OCI-LY1 (cell line): ENCODE results near the gene MAGI2.

Source experiments
- H2AFZ ChIP-seq: fragments of 200-600 bp; sonication (generic), shearing (Covaris generic); 2 replicates; pipeline ENCODE4 v1.6.0; 2014; ENCODE audit warnings: antibody characterized with exemption, mild to moderate bottlenecking, low read length
- H3F3A ChIP-seq: fragments of 200-600 bp; sonication (generic), shearing (Covaris generic); 2 replicates; pipeline ENCODE4 v1.6.0; 2014; ENCODE audit warnings: mild to moderate bottlenecking, antibody characterized with exemption, low read length, moderate library complexity; ENCODE audit not compliant: insufficient read depth
- H3K27ac ChIP-seq: fragments of 200-600 bp; sonication (generic); 2 replicates; pipeline ENCODE4 v1.5.1; 2014; ENCODE audit warnings: low read length, mixed run types, mild to moderate bottlenecking, low read depth; ENCODE audit not compliant: poor library complexity, severe bottlenecking
- H3K27me3 ChIP-seq: fragments of 200-600 bp; sonication (generic); 2 replicates; pipeline ENCODE4 v1.6.0; 2014; ENCODE audit warnings: antibody characterized with exemption, mild to moderate bottlenecking, low read length, moderate library complexity; ENCODE audit not compliant: insufficient read depth
- H3K36me3 ChIP-seq: fragments of 200-600 bp; sonication (generic); 2 replicates; pipeline ENCODE4 v1.6.1; 2014; ENCODE audit warnings: mild to moderate bottlenecking, antibody characterized with exemption, low read length, moderate library complexity, mixed read lengths; ENCODE audit not compliant: insufficient read depth
- H3K4me1 ChIP-seq: fragments of 200-600 bp; sonication (generic); 2 replicates; pipeline ENCODE4 v1.5.1; 2014; ENCODE audit warnings: mild to moderate bottlenecking, low read length, moderate library complexity; ENCODE audit not compliant: insufficient read depth, severe bottlenecking
- H3K4me2 ChIP-seq: fragments of 200-600 bp; sonication (generic), shearing (Covaris generic); 2 replicates; pipeline ENCODE4 v1.6.1; 2014; ENCODE audit warnings: low read length
- H3K4me3 ChIP-seq: fragments of 200-600 bp; sonication (generic); 2 replicates; pipeline ENCODE4 v1.5.1; 2014; ENCODE audit warnings: low read length, low read depth, mild to moderate bottlenecking, mixed read lengths; ENCODE audit not compliant: poor library complexity, severe bottlenecking
- H3K79me2 ChIP-seq: fragments of 200-600 bp; shearing (Covaris generic); 2 replicates; pipeline ENCODE4 v1.6.1; 2016; ENCODE audit warnings: mixed run types, low read length, mixed read lengths; ENCODE audit not compliant: insufficient read depth
- H3K9ac ChIP-seq: fragments of 200-600 bp; sonication (generic), shearing (Covaris generic); 2 replicates; pipeline ENCODE4 v1.6.1; 2014; ENCODE audit warnings: mild to moderate bottlenecking, low read length, mixed read lengths
- H3K9me2 ChIP-seq: fragments of 200-600 bp; sonication (generic), shearing (Covaris generic); 2 replicates; pipeline ENCODE4 v1.6.1; 2014; ENCODE audit warnings: low read depth, mild to moderate bottlenecking, low read length, mixed read lengths
- H3K9me3 ChIP-seq: fragments of 200-600 bp; shearing (Covaris generic); 2 replicates; pipeline ENCODE4 v1.6.1; 2014; ENCODE audit warnings: low read length, mixed read lengths
- H4K20me1 ChIP-seq: fragments of 200-600 bp; sonication (generic), shearing (Covaris generic); 2 replicates; pipeline ENCODE4 v1.6.0; 2016; ENCODE audit warnings: mild to moderate bottlenecking, low read length; ENCODE audit not compliant: insufficient read depth
- EZH2 ChIP-seq: fragments of 200-600 bp; sonication (generic), shearing (Covaris generic); IDR thresholded peaks from 2 replicates; pipeline ENCODE4 v1.8.0; 2017; ENCODE audit warnings: borderline replicate concordance, mixed run types, mild to moderate bottlenecking, antibody characterized with exemption, low read length, moderate library complexity, mixed read lengths
- TF ChIP-seq, protein P1 (sequence below): fragments of 200-600 bp; sonication (generic), shearing (Covaris generic); IDR thresholded peaks from 2 replicates; pipeline ENCODE4 v1.5.1; 2017; ENCODE audit warnings: mild to moderate bottlenecking, antibody characterized with exemption, low read length, moderate library complexity, mixed read lengths

The MAGI2 gene

DNA sequence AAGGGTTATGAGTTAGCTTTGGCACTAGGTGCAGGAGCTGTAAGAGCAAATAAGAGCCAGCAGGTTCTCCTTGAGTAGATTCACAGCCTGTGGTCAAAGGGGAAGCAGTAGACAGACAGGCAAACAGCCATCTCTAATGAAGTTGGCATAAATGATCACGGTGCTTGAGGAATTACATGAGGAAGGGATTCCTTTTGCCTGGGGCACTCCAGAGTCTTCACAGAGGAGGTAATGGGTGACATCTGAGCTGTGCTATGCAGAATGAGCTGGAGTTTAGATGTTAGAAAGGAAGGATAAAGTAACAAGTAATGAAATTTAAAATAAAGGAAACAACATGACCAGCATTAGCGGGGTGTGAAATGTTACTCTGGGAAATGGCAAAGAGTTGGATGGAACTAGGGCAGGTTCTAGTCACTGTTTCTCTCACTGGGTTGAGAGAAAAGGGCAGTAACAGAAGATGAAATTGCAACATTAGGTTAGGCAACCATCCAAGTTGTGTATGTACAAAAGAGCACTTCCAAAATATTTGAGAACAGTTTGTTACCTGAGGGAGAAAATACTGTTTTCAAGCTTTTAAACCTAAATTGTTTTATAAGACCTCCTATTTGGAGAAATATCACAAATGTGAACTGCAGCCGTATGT lies 1041.1 kb downstream of the MAGI2 start:
- H3K36me3 ChIP-seq: no peaks in the 10 kb centered on the region
- no peaks in the 10 kb centered on the region for H3F3A ChIP-seq
- H3K27ac ChIP-seq: no peak overlapping the region
- H4K20me1 ChIP-seq: no peaks in the 10 kb centered on the region
- H3K4me2 ChIP-seq: no peak overlapping the region
- no peaks in the 10 kb centered on the region for H3K4me1 ChIP-seq
- H3K9me2 ChIP-seq: no peaks in the 10 kb centered on the region
- no peak overlapping the region for H3K9ac ChIP-seq
- no peaks in the 10 kb centered on the region for H3K9me3 ChIP-seq
- no peak overlapping the region for H2AFZ ChIP-seq
- no peaks in the 10 kb centered on the region for H3K79me2 ChIP-seq
- H3K4me3 ChIP-seq: no peak overlapping the region
- H3K27me3 ChIP-seq: no peaks in the 10 kb centered on the region
- no peak for TF ChIP-seq EZH2
- TF ChIP-seq, protein P1, sequence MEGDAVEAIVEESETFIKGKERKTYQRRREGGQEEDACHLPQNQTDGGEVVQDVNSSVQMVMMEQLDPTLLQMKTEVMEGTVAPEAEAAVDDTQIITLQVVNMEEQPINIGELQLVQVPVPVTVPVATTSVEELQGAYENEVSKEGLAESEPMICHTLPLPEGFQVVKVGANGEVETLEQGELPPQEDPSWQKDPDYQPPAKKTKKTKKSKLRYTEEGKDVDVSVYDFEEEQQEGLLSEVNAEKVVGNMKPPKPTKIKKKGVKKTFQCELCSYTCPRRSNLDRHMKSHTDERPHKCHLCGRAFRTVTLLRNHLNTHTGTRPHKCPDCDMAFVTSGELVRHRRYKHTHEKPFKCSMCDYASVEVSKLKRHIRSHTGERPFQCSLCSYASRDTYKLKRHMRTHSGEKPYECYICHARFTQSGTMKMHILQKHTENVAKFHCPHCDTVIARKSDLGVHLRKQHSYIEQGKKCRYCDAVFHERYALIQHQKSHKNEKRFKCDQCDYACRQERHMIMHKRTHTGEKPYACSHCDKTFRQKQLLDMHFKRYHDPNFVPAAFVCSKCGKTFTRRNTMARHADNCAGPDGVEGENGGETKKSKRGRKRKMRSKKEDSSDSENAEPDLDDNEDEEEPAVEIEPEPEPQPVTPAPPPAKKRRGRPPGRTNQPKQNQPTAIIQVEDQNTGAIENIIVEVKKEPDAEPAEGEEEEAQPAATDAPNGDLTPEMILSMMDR: no peak

DNA sequence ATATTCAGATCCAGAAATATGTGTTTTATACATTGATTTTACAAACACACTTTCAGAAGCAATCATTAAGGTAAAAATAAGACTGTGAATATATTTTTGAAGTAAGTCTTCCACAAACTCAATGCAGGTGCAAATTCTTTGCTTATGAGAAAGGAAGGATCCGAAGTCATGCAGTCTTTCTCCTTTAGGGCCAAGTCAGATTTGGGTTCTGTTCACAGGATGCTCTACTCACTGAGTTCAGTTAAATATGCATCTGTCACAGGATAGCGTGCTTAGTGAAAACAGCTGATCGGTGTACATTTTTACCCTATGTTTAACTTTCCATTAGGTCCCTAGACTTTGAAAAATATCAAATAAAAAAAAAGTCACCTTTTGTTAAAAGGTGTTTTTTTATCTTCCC lies 1046.4 kb downstream of the MAGI2 start:
- no peak for TF ChIP-seq EZH2
- TF ChIP-seq, protein P1: no peak
- no peak overlapping the region for H3K4me2 ChIP-seq
- no peak overlapping the region for H3K4me3 ChIP-seq

DNA sequence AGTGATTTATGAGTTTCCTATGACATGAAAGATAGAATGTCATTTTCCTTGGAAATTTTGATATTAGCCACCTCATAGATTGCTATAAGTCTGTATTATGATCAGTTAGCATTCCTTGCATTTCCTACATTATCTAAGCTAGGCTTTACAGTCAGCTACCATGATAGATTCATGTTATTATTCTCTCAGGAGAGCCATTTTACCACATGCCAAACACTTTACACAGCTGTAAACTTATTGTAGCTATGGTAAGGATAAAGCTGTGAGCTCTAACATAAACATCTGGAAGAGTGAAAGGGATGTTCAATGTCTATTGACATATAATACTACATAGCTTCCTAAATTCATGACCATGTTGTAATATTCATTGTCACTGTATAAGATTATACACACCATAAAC lies 1046.9 kb downstream of the MAGI2 start:
- H3F3A ChIP-seq: no peaks in the 10 kb centered on the region
- H3K4me1 ChIP-seq: no peaks in the 10 kb centered on the region
- no peak overlapping the region for H3K4me2 ChIP-seq
- H3K4me3 ChIP-seq: no peak overlapping the region
- TF ChIP-seq, protein P1: no peak
- TF ChIP-seq EZH2: no peak
- H3K9me3 ChIP-seq: no peaks in the 10 kb centered on the region
- no peaks in the 10 kb centered on the region for H3K36me3 ChIP-seq
- no peak overlapping the region for H3K9ac ChIP-seq
- H2AFZ ChIP-seq: no peak overlapping the region
- no peaks in the 10 kb centered on the region for H4K20me1 ChIP-seq
- H3K79me2 ChIP-seq: no peaks in the 10 kb centered on the region
- H3K9me2 ChIP-seq: no peaks in the 10 kb centered on the region; the same call in 1 of the 2 replicates
- H3K27ac ChIP-seq: no peak overlapping the region
- H3K27me3 ChIP-seq: no peaks in the 10 kb centered on the region

More for the DNA sequence above, 1046.4 kb downstream of the MAGI2 start:
- Histone ChIP-seq H2AFZ (no peak overlapping the region), H3K79me2 (no peaks in the 10 kb centered on the region), H3K4me1 (no peaks in the 10 kb centered on the region), H3K27ac (no peak overlapping the region), H3K9ac (no peak overlapping the region), H3K9me3 (no peaks in the 10 kb centered on the region), H3K27me3 (no peaks in the 10 kb centered on the region), H4K20me1 (no peaks in the 10 kb centered on the region), H3K9me2 (no peaks in the 10 kb centered on the region; the same call in 1 of the 2 replicates), H3K36me3 (no peaks in the 10 kb centered on the region), H3F3A (no peaks in the 10 kb centered on the region)
